ENCODE results near the gene HOXD12.

Gene HOXD12

DNA sequence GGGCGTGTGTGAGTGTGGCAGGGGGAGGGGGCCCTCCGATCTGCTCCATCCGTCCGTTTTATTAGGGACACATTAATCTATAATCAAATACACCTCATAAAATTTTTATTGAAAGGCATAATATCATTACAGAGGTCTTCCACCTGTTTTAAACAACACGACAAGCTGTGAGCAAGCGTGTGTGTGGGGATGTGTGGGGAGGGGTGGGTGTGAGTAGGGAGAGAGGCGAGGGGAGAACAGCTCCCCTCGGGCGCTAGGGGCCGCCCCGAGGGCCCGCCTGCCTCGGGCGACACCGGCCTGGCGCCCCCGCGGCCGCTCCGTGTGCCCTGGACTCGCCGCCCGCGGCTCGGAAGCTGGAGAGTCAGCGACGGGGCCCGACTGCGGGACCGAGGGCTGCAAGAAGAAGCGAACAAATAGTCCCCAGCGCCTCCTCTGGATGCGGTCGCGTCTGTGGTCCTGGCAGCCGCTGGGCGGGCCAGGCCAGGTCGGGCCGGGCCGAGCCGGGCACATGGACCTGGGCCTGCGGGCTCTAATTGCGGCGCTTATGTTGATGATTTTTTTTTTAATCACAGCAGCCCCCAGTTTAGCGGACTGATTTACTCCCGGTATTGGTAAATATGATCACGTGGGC lies 22.6 kb downstream of the HOXD12 start:
- Histone ChIP-seq H3K4me3 (ENCODE audit: low read length in 2 of 2) (peak overlapping the region; percentile 26 to 36), H3K9ac (ENCODE audit: low read depth, low read length, poor library complexity) (no peak overlapping the region), H3K4ac (ENCODE audit: low read length) (no peak overlapping the region), H3K36me3 (replicated peaks in 1 of 2; ENCODE audit: control insufficient read depth in 2 of 2, insufficient read depth in 2 of 2, low read length in 2 of 2) (no peaks in the 10 kb centered on the region), H4K91ac (ENCODE audit: low read depth, low read length, poor library complexity) (no peak overlapping the region), H3K18ac (ENCODE audit: low read length) (no peak overlapping the region), H2BK15ac (ENCODE audit: low read length) (no peak overlapping the region), H2AFZ (ENCODE audit: low read length) (peak overlapping the region; percentile 95), H2AK5ac (ENCODE audit: low read depth, low read length) (no peak overlapping the region), H2BK120ac (ENCODE audit: low read depth, low read length) (no peak overlapping the region), H3K27ac (replicated peaks; ENCODE audit: low read length) (no peak overlapping the region), H2BK12ac (ENCODE audit: low read length) (no peak overlapping the region), H2BK5ac (ENCODE audit: low read length) (no peak overlapping the region), H3K79me1 (ENCODE audit: low read depth, low read length) (no peaks in the 10 kb centered on the region), H3K27me3 (ENCODE audit: control insufficient read depth in 3 of 3, insufficient read depth in 3 of 3, low read depth in 1 of 3, low read length in 3 of 3) (peaks cover 64 to 98% (median 95%) of the 10 kb centered on the region in 3 experiments), H3K14ac (ENCODE audit: low read length) (no peak overlapping the region), H3K9me3 (replicated peaks in 1 of 2; ENCODE audit: control insufficient read depth in 2 of 2, insufficient read depth in 1 of 2, low read depth in 1 of 2, low read length in 2 of 2) (peaks cover 0 to 2% of the 10 kb centered on the region in 2 donors), H4K8ac (ENCODE audit: low read depth, low read length) (no peak overlapping the region), H3K23ac (ENCODE audit: low read depth, low read length, poor library complexity) (no peak overlapping the region), H3K4me2 (ENCODE audit: insufficient read depth, low read length, poor library complexity, severe bottlenecking) (peak overlapping the region; percentile 68), H3K4me1 (ENCODE audit: control insufficient read depth in 2 of 2, insufficient read depth in 1 of 2, low read depth in 1 of 2, low read length in 2 of 2) (no peaks in the 10 kb centered on the region)
- no CpG with 5 or more reads among the region's 47 CpGs for WGBS, 2 donors (ENCODE audit: extremely low coverage in 2 of 2, insufficient read length in 2 of 2, insufficient replicate concordance in 1 of 2)
- DNase-seq (ENCODE audit: low spot score) = no peak

GRCh38 chr2:176122683-176123410 lies 23.3 kb downstream of the HOXD12 start, which contains the start of gene HOXD9:
Gene HOXD9, plus strand, starts transcription at chr2:176122719. Its CDS starts 50 bp downstream, at chr2:176122769.
- H2BK120ac ChIP-seq (ENCODE audit: low read depth, low read length) = no peak within 1 kb of the TSS
- peak within 1 kb of the TSS; percentile 25 for H3K23ac ChIP-seq (ENCODE audit: low read depth, low read length, poor library complexity)
- no peak for DNase-seq (ENCODE audit: low spot score)
- no peak within 1 kb of the TSS for H2AK5ac ChIP-seq (ENCODE audit: low read depth, low read length)
- H2BK5ac ChIP-seq (ENCODE audit: low read length) = no peak within 1 kb of the TSS
- H2BK12ac ChIP-seq (ENCODE audit: low read length) = no peak within 1 kb of the TSS
- no peaks in the 10 kb centered on the region for H3K9me3 ChIP-seq (replicated peaks in 1 of 2; ENCODE audit: control insufficient read depth in 2 of 2, insufficient read depth in 1 of 2, low read depth in 1 of 2, low read length in 2 of 2)
- H3K14ac ChIP-seq (ENCODE audit: low read length) = peak within 1 kb of the TSS; percentile 66
- H3K4me2 ChIP-seq (ENCODE audit: insufficient read depth, low read length, poor library complexity, severe bottlenecking) = peak within 1 kb of the TSS; percentile 68
- no peaks in the 10 kb centered on the region for H3K36me3 ChIP-seq (replicated peaks in 1 of 2; ENCODE audit: control insufficient read depth in 2 of 2, insufficient read depth in 2 of 2, low read length in 2 of 2)
- H3K4ac ChIP-seq (ENCODE audit: low read length) = no peak within 1 kb of the TSS
- H4K91ac ChIP-seq (ENCODE audit: low read depth, low read length, poor library complexity) = no peak within 1 kb of the TSS
- peaks cover 61 to 98% (median 92%) of the 10 kb centered on the region in 3 experiments for H3K27me3 ChIP-seq (ENCODE audit: control insufficient read depth in 3 of 3, insufficient read depth in 3 of 3, low read depth in 1 of 3, low read length in 3 of 3)
- no peaks in the 10 kb centered on the region for H3K4me1 ChIP-seq (ENCODE audit: control insufficient read depth in 2 of 2, insufficient read depth in 1 of 2, low read depth in 1 of 2, low read length in 2 of 2)
- no peak within 1 kb of the TSS for H3K27ac ChIP-seq (replicated peaks; ENCODE audit: low read length)
- H3K18ac ChIP-seq (ENCODE audit: low read length) = peak within 1 kb of the TSS; percentile 77
- H3K4me3 ChIP-seq (ENCODE audit: low read length in 2 of 2) = peak within 1 kb of the TSS; percentile 36 to 50
- peak within 1 kb of the TSS; percentile 19 for H4K8ac ChIP-seq (ENCODE audit: low read depth, low read length)
- no peaks in the 10 kb centered on the region for H3K79me1 ChIP-seq (ENCODE audit: low read depth, low read length)
- peak within 1 kb of the TSS; percentile 95 for H2AFZ ChIP-seq (ENCODE audit: low read length)
- no CpG with 5 or more reads among the region's 84 CpGs for WGBS, 2 donors (ENCODE audit: extremely low coverage in 2 of 2, insufficient read length in 2 of 2, insufficient replicate concordance in 1 of 2)
- no peak within 1 kb of the TSS for H2BK15ac ChIP-seq (ENCODE audit: low read length)
- H3K9ac ChIP-seq (ENCODE audit: low read depth, low read length, poor library complexity) = no peak within 1 kb of the TSS

GRCh38 chr2:176123411-176124109 lies 24.0 kb downstream of the HOXD12 start:
- H4K91ac ChIP-seq (ENCODE audit: low read depth, low read length, poor library complexity) = no peak overlapping the region
- H2BK5ac ChIP-seq (ENCODE audit: low read length) = no peak overlapping the region
- H3K14ac ChIP-seq (ENCODE audit: low read length) = peak overlapping the region; percentile 66
- no peak for DNase-seq (ENCODE audit: low spot score)
- H3K27me3 ChIP-seq (ENCODE audit: control insufficient read depth in 3 of 3, insufficient read depth in 3 of 3, low read depth in 1 of 3, low read length in 3 of 3) = peaks cover 61 to 98% (median 92%) of the 10 kb centered on the region in 3 experiments
- H3K79me1 ChIP-seq (ENCODE audit: low read depth, low read length) = no peaks in the 10 kb centered on the region
- H2AK5ac ChIP-seq (ENCODE audit: low read depth, low read length) = no peak overlapping the region
- H3K4me3 ChIP-seq (ENCODE audit: low read length in 2 of 2) = no peak overlapping the region
- no peaks in the 10 kb centered on the region for H3K9me3 ChIP-seq (replicated peaks in 1 of 2; ENCODE audit: control insufficient read depth in 2 of 2, insufficient read depth in 1 of 2, low read depth in 1 of 2, low read length in 2 of 2)
- H3K36me3 ChIP-seq (replicated peaks in 1 of 2; ENCODE audit: control insufficient read depth in 2 of 2, insufficient read depth in 2 of 2, low read length in 2 of 2) = no peaks in the 10 kb centered on the region
- peak overlapping the region; percentile 45 for H3K18ac ChIP-seq (ENCODE audit: low read length)
- no peak overlapping the region for H2BK120ac ChIP-seq (ENCODE audit: low read depth, low read length)
- peaks cover 0 to 1% of the 10 kb centered on the region in 2 donors for H3K4me1 ChIP-seq (ENCODE audit: control insufficient read depth in 2 of 2, insufficient read depth in 1 of 2, low read depth in 1 of 2, low read length in 2 of 2)
- H3K4ac ChIP-seq (ENCODE audit: low read length) = no peak overlapping the region
- no peak overlapping the region for H2BK12ac ChIP-seq (ENCODE audit: low read length)
- no peak overlapping the region for H3K4me2 ChIP-seq (ENCODE audit: insufficient read depth, low read length, poor library complexity, severe bottlenecking)
- H2AFZ ChIP-seq (ENCODE audit: low read length) = peak overlapping the region; percentile 95
- H3K23ac ChIP-seq (ENCODE audit: low read depth, low read length, poor library complexity) = no peak overlapping the region
- WGBS, 2 donors (ENCODE audit: extremely low coverage in 2 of 2, insufficient read length in 2 of 2, insufficient replicate concordance in 1 of 2) = no CpG with 5 or more reads among the region's 40 CpGs
- no peak overlapping the region for H2BK15ac ChIP-seq (ENCODE audit: low read length)
- no peak overlapping the region for H3K27ac ChIP-seq (replicated peaks; ENCODE audit: low read length)
- H3K9ac ChIP-seq (ENCODE audit: low read depth, low read length, poor library complexity) = no peak overlapping the region
- no peak overlapping the region for H4K8ac ChIP-seq (ENCODE audit: low read depth, low read length)
